H9 (cell line): ENCODE results near the gene C2CD4A. TPM values are rescaled to one million over a fixed set of nuclear protein-coding genes. Genes with fewer than 3 reads are reported as not detected.

Source experiments
- DNase-seq: peaks from one replicate; pipeline ENCODE4 v3.0.0-alpha.2; 2017
- H2AFZ ChIP-seq: one replicate; pipeline ENCODE4 v1.6.1; 2013; ENCODE audit warnings: mild to moderate bottlenecking, low read length, control low read depth, moderate library complexity
- H2AK5ac ChIP-seq: 2 replicates; pipeline ENCODE4 v1.6.1; 2013; ENCODE audit warnings: low read length, control low read depth, mixed read lengths; ENCODE audit not compliant: insufficient read length
- H2BK120ac ChIP-seq: one replicate; pipeline ENCODE4 v1.6.1; 2013; ENCODE audit warnings: low read depth, mild to moderate bottlenecking, low read length, control low read depth, inconsistent platforms; ENCODE audit not compliant: poor library complexity, severe bottlenecking
- H2BK12ac ChIP-seq: 2 replicates; pipeline ENCODE4 v1.6.1; 2013; ENCODE audit warnings: low read length, control low read depth, mixed read lengths, low read depth; ENCODE audit not compliant: insufficient read length
- H2BK15ac ChIP-seq: 2 replicates; pipeline ENCODE4 v1.6.1; 2013; ENCODE audit warnings: low read depth, low read length, control low read depth
- H2BK20ac ChIP-seq: one replicate; pipeline ENCODE4 v1.6.1; 2013; ENCODE audit warnings: low read depth, mild to moderate bottlenecking, low read length, control low read depth, inconsistent platforms; ENCODE audit not compliant: poor library complexity, severe bottlenecking
- H2BK5ac ChIP-seq: 2 replicates; pipeline ENCODE4 v1.6.1; 2013; ENCODE audit warnings: low read length, control low read depth, mixed read lengths; ENCODE audit not compliant: insufficient read length
- H3K14ac ChIP-seq: 2 replicates; pipeline ENCODE4 v1.6.1; 2013; ENCODE audit warnings: low read length, control low read depth; ENCODE audit not compliant: insufficient read depth
- H3K18ac ChIP-seq: 2 replicates; pipeline ENCODE4 v1.6.1; 2013; ENCODE audit warnings: low read depth, mild to moderate bottlenecking, mixed read lengths, low read length, control low read depth; ENCODE audit not compliant: insufficient read length
- H3K23ac ChIP-seq: 2 replicates; pipeline ENCODE4 v1.6.1; 2013; ENCODE audit warnings: low read length, control low read depth, mixed read lengths, low read depth; ENCODE audit not compliant: insufficient read length
- H3K23me2 ChIP-seq: 2 replicates; pipeline ENCODE4 v1.6.1; 2013; ENCODE audit warnings: low read depth, mild to moderate bottlenecking, mixed read lengths, low read length, control low read depth; ENCODE audit not compliant: insufficient read length, poor library complexity, severe bottlenecking
- H3K27ac ChIP-seq: 2 replicates; pipeline ENCODE4 v1.5.1; 2013; ENCODE audit warnings: low read length, control low read depth, mixed read lengths, low read depth; ENCODE audit not compliant: insufficient read length
- H3K27me3 ChIP-seq: 2 replicates; pipeline ENCODE4 v1.6.1; 2013; ENCODE audit warnings: low read length, control low read depth, inconsistent platforms; ENCODE audit not compliant: insufficient read depth
- H3K4ac ChIP-seq: 2 replicates; pipeline ENCODE4 v1.6.1; 2013; ENCODE audit warnings: low read depth, mild to moderate bottlenecking, control low read depth, inconsistent platforms, low read length, moderate library complexity
- H3K4me1 ChIP-seq: 2 replicates; pipeline ENCODE4 v1.6.1; 2013; ENCODE audit warnings: low read length, control low read depth, inconsistent platforms; ENCODE audit not compliant: insufficient read depth
- H3K4me2 ChIP-seq: 2 replicates; pipeline ENCODE4 v1.6.1; 2013; ENCODE audit warnings: low read length, control low read depth, mixed read lengths; ENCODE audit not compliant: insufficient read length, insufficient read depth
- H3K56ac ChIP-seq: 2 replicates; pipeline ENCODE4 v1.6.1; 2013; ENCODE audit warnings: low read depth, mild to moderate bottlenecking, mixed read lengths, low read length, control low read depth; ENCODE audit not compliant: insufficient read length
- H3K79me1 ChIP-seq: 2 replicates; pipeline ENCODE4 v1.6.1; 2013; ENCODE audit warnings: low read depth, mild to moderate bottlenecking, moderate library complexity, low read length, control low read depth, inconsistent platforms; ENCODE audit not compliant: insufficient read depth, poor library complexity, severe bottlenecking
- H3K79me2 ChIP-seq: 2 replicates; pipeline ENCODE4 v1.6.1; 2013; ENCODE audit warnings: low read length, control low read depth, inconsistent platforms; ENCODE audit not compliant: insufficient read depth
- H3K9ac ChIP-seq: 2 replicates; pipeline ENCODE4 v1.6.1; 2013; ENCODE audit warnings: low read length, control low read depth, mixed read lengths; ENCODE audit not compliant: insufficient read length; ENCODE audit errors: extremely low read depth
- H3K9me3 ChIP-seq: one replicate; pipeline ENCODE4 v1.6.1; 2013; ENCODE audit warnings: low read depth, low read length, inconsistent platforms; ENCODE audit not compliant: control insufficient read depth
- H3T11ph ChIP-seq: one replicate; pipeline ENCODE4 v1.6.1; 2013; ENCODE audit warnings: mild to moderate bottlenecking, low read length, control low read depth, inconsistent platforms
- H4K20me1 ChIP-seq: one replicate; pipeline ENCODE4 v1.6.1; 2013; ENCODE audit not compliant: control insufficient read depth, insufficient read length, insufficient read depth
- H4K5ac ChIP-seq: 2 replicates; pipeline ENCODE4 v1.6.1; 2013; ENCODE audit warnings: low read depth, mild to moderate bottlenecking, mixed read lengths, low read length, control low read depth; ENCODE audit not compliant: insufficient read length
- H4K8ac ChIP-seq: replicated peaks from 2 replicates; pipeline ENCODE4 v1.6.1; 2013; ENCODE audit warnings: low read length, control low read depth, mixed read lengths, low read depth; ENCODE audit not compliant: insufficient read length
- H4K91ac ChIP-seq: 2 replicates; pipeline ENCODE4 v1.6.1; 2013; ENCODE audit warnings: low read depth, mild to moderate bottlenecking, moderate library complexity, mixed read lengths, low read length, control low read depth; ENCODE audit not compliant: insufficient read length
- H3K27ac Mint-ChIP-seq, 3 experiments: 2 replicates in 2 of 3; 3 replicates in 1 of 3; pipeline ENCODE4 v1.8.0; 2020 to 2021; ENCODE audit warnings: mixed read lengths in 3 of 3, mild to moderate bottlenecking in 1 of 3, moderate library complexity in 1 of 3
- H3K27me3 Mint-ChIP-seq: 2 replicates; pipeline ENCODE4 v1.8.0; 2021; ENCODE audit warnings: low read depth, mild to moderate bottlenecking, moderate library complexity, mixed read lengths
- H3K36me3 Mint-ChIP-seq, 3 experiments: 2 replicates in 2 of 3; 3 replicates in 1 of 3; pipeline ENCODE4 v1.8.0; 2020 to 2021; ENCODE audit warnings: low read depth in 3 of 3, mixed read lengths in 3 of 3; ENCODE audit not compliant: insufficient read depth in 1 of 3
- H3K4me1 Mint-ChIP-seq, 2 experiments: 2 replicates each; pipeline ENCODE4 v1.8.0; 2020; ENCODE audit warnings: mixed read lengths in 2 of 2
- H3K4me3 Mint-ChIP-seq, 2 experiments: 2 replicates in 1 of 2; 3 replicates in 1 of 2; pipeline ENCODE4 v1.8.0; 2020 to 2021; ENCODE audit warnings: mild to moderate bottlenecking in 2 of 2, mixed read lengths in 2 of 2, moderate library complexity in 1 of 2
- H3K9me3 Mint-ChIP-seq, 2 experiments: 2 replicates in 1 of 2; 3 replicates in 1 of 2; pipeline ENCODE4 v1.8.0; 2020; ENCODE audit warnings: mild to moderate bottlenecking in 2 of 2, mixed read lengths in 2 of 2, moderate library complexity in 1 of 2
- CTCF ChIP-seq: fragments of 200-600 bp; sonication (generic); conservative IDR thresholded peaks from 3 replicates; pipeline ENCODE4 v1.8.0; 2021; ENCODE audit warnings: antibody characterized with exemption, mild to moderate bottlenecking
- total RNA-seq: library from RNA; stranded (reverse); gene quantifications from 2 replicates; pipeline ENCODE4 v1.2.1, GENCODE V29; 2021

The C2CD4A gene
- total RNA-seq, 1 experiment from 2014 or later, result not detected

- no peak overlapping the region for H3K4me3 Mint-ChIP-seq
- Histone ChIP-seq H3K56ac (no peak overlapping the region), H4K8ac (no peak overlapping the region), H3K4me2 (no peak overlapping the region), H2AK5ac (no peak overlapping the region), H2AFZ (no peak overlapping the region), H3K27me3 (peaks cover 13% of the 10 kb centered on the region), H3K4me1 (no peaks in the 10 kb centered on the region; the same call in 1 of the 2 replicates), H3K79me2 (no peaks in the 10 kb centered on the region; the same call in 1 of the 2 replicates), H2BK15ac (no peak overlapping the region), H2BK20ac (no peak overlapping the region), H4K5ac (no peak overlapping the region), H3K4ac (no peak overlapping the region), H3K23ac (no peak overlapping the region), H2BK5ac (no peak overlapping the region), H3K23me2 (peaks cover 13% of the 10 kb centered on the region), H3T11ph (no peak overlapping the region), H3K14ac (no peak overlapping the region), H2BK120ac (no peak overlapping the region), H3K9me3 (no peaks in the 10 kb centered on the region), H2BK12ac (no peak overlapping the region), H4K20me1 (no peaks in the 10 kb centered on the region), H3K9ac (no peak overlapping the region), H4K91ac (no peak overlapping the region), H3K27ac (no peak overlapping the region), H3K79me1 (no peaks in the 10 kb centered on the region), H3K18ac (no peak overlapping the region)
- no peaks in the 10 kb centered on the region; a peak in 1 of 5 replicates for H3K9me3 Mint-ChIP-seq
- no peak for DNase-seq
- no peak overlapping the region for H3K27ac Mint-ChIP-seq
- H3K4me1 Mint-ChIP-seq, result peaks cover 10 to 11% of the 10 kb centered on the region in 2 experiments
- TF ChIP-seq CTCF, result peak; percentile 76
- no peaks in the 10 kb centered on the region for H3K36me3 Mint-ChIP-seq
- peaks cover 32% of the 10 kb centered on the region for H3K27me3 Mint-ChIP-seq
These were observed 5.0 kb downstream of the C2CD4A start for GRCh38 chr15:62071711-62072308.
